22Rv1 (cell line): ENCODE results near the gene SUMF1.

Experiments used
- CTCF ChIP-seq: fragments of 450-650 bp; IDR thresholded peaks from 2 replicates; pipeline ENCODE4 v1.5.1; 2017; ENCODE audit warnings: mild to moderate bottlenecking
- ZFX ChIP-seq: fragments of 450-650 bp; IDR thresholded peaks from 2 replicates; pipeline ENCODE4 v1.6.1; 2017; ENCODE audit warnings: antibody characterized with exemption, borderline replicate concordance

DNA sequence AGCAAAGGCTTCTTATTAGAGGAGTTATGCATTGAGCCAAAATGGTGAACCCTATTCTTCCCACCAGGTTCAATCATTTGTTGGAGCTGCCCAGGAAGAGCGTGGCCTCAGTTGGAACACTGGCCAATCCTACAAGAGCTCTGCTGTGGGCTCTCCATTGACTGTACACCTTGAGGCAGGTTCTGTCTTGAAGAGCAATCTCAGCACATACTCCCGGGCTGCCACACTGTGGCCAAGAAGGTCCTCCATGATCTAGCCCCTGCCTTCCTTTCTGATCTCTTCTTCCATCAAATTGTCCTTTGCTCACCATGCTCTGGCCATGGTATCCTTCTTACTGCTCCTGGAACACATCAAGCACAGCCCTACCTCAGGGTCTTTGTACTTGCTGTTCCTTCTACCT, 5.7 kb upstream of the SUMF1 start:
- TF ChIP-seq CTCF (no peak), ZFX (no peak)
